ENCODE measurements around the gene DFFA.
A peak's percentile ranks its signal among the peaks of the same experiment; 100 is the strongest.
"Not testable (repeated sequence)": the region's sequence is repeated elsewhere in the genome, so short reads cannot be mapped to it uniquely, and the experiment has no call there.

Gene DFFA

DNA sequence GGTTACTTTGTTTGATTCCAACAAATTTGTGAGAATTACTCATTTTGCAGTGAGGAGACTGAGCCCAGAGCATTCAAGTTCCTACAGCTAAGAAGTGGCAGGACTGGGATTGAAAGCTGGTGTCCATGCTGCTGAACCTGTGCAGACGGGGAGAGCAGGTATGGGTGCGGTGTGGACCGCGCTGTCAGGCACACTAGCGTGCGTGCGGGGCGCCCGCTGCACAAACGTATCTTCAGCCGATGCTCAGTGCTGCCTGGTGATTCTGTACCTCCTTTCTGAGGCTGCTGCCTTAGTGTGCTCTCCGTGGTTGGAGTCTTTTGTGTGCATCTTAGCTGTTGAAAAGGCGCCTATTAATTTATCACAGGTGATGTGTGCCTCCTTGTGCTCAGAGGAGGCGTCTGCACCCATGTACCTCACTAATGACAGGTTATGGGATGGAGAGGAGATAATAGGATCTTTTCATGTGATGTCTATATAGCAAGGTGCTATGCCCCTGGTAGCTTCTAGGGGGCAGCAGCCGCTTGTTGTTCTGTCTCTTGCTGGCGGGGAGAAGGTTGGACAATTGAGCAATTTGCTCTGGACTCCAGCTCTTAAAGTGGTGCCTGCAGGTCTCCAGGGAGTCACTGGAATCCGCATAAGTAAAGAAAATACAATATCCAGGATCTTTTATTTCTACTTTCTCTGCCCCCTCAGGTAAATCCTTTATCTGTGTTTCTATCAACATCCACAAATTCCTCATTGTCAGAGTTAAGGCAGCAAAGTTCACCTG, 35.0 kb upstream of the DFFA start:
- peak; percentile 39 for DNase-seq

DNA sequence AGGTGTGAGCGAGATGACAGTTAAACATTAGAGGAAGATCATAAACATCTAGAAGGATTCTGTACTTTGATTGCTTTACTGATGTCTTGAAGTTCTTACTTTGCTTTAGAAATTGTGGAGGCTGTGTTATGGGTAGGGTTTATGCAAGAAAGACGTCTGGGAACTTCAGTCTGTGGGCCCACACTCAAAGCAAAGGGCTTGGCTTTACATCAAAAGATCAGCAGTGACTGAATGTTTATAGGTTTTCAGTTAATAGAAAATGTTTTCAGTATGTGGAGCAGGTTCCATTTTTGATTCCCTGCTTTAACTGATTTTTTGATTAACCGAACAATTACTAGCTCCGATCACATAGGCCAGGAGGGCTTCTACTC, 34.3 kb upstream of the DFFA start:
- DNase-seq = no peak

DNA sequence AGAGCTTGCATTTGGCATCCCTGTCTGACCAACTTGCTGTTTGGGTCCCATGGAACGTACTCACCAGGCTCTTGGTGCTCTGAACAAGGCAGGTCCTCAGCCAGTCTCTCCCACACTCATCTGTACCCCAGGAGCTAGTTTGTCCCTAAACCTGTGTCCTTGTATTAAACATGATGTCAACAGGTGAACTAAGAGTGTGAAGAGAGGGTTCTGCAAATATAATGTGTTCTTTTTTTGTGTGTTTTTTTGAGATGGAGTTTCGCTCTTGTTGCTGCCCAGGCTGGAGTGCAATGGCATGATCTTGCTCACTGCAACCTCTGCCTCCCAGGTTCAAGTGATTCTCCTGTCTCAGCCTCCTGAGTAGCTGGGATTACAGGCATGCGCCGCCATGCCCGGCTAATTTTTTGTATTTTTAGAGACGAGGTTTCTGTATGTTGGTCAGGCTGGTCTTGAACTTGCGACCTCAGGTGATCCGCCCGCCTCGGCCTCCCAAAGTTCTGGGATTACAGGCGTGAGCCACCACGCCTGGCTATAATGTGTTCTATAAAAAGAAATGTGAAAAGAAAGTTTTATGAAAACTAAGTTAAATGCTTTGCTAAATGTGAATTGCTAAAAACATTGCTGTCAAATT, 33.8 kb upstream of the DFFA start:
- DNase-seq = not testable (repeated sequence)

- peak; percentile 43 for DNase-seq
Measured at GRCh38 chr1:10504249-10504648, 31.9 kb upstream of the DFFA start.

DNA sequence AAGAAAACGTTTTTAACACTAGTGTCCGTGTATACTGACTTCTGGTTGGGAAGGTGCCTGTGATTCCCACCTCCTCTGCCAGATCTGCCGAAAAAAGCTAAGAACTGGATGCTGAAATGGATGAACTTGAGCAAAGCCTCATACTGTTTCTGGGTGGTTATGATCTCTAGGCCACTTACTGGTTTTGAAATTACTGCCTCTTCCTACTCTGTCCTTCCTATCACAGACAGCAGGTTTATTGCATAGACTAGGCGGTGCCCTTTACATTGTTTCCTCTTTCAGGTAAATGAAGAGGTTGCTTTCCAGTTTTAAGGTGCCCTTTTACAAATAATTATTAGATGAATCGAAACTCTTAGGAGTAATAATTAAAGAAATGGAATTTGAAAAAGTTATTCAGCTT, 29.9 kb upstream of the DFFA start:
- no peak for DNase-seq

- no peak for DNase-seq
Measured at GRCh38 chr1:10498231-10498630, 25.9 kb upstream of the DFFA start.

DNA sequence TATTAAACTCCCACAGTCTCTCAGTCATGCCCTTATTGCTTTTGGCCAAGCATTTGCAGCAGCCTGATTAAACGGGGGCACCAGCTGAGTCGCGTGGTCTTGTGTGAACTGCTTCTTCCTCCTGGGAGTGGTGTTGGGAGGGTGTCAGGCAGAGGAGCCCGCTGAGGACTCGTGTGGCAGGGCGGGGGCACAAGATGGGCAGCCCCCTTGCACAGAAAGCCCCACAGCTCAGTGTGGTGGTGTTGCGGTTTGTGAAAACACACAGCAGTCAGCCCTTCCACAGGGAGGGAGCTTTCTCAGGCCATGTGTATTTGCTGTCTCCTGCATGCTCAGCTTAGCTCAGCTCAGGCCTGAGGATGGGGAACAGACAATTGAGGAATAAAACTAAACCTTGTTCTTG, 24.8 kb upstream of the DFFA start:
- DNase-seq = no peak

GRCh38 chr1:10495952-10496351, 23.6 kb upstream of the DFFA start:
- DNase-seq = no peak

GRCh38 chr1:10495475-10495817, 23.1 kb upstream of the DFFA start:
- DNase-seq = no peak

DNA sequence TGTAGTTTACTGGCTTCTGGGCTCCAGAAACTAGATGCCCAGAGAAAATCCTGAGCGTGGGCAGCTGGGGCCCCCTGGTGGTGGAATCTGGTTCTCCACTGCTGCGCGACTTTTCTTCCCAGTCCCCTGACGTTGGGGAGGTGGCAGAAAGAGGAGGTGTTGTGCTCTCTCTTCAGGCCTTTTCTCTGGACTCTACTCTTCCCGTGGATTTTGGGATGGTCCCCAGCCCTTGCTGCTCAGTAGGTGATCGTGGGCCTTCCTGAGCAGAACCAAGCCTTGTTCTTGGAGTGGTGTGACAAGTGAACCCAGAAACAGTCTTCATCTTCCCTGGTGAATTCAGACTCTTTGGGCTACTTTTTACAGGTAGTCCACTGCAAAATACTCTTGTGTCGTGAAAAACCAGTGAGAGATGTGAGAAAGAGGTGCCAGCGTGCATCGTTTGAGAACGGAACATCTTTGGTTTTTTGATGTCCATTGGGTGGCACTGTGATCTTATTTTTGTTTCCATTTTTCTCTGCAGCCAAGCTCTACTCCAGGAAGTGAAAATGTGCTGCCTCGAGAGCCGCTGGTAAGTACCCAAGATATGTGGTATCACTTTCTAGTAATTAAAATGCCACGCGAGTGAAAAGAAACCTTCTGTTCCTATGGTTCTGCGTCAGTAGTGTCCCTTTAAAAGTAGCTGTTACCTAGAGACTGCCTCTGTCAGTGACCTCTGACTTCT, 22.6 kb upstream of the DFFA start:
- peak; percentile 72 for DNase-seq

- no peak for DNase-seq
Measured at GRCh38 chr1:10494418-10494753, 22.1 kb upstream of the DFFA start.

DNA sequence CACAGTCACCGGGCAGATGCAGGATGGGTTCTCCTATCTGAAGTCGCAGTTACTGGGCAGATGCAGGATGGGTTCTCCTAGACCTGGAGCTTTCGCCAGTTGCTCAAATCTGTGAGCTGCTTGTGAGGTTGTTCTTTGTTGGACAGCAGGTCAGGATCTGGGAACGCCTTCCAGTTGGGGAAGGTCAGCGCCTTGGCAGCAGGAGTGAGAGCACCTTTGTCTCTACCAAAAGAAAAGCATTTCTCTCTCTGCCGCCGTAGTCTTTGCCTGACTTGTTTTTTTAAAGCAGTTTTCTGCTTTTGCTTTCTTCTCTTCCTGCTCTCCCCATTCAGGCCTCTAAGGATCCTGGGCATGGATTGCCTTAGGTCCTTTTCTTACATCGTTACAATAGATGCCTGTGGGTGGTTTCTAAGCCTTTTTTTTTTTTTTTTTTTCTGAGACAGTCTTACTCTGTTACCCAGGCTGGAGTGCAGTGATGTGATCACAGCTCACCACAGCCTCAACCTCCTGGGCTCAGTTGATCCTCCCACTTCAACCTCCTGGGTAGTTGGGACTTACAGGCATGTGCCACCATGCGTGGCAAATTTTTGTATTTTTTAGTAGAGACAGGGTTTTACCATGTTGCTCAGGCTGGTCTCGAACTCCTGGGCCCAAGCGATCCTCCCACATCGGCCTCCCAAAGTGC, 18.1 kb upstream of the DFFA start:
- no peak for DNase-seq

DNA sequence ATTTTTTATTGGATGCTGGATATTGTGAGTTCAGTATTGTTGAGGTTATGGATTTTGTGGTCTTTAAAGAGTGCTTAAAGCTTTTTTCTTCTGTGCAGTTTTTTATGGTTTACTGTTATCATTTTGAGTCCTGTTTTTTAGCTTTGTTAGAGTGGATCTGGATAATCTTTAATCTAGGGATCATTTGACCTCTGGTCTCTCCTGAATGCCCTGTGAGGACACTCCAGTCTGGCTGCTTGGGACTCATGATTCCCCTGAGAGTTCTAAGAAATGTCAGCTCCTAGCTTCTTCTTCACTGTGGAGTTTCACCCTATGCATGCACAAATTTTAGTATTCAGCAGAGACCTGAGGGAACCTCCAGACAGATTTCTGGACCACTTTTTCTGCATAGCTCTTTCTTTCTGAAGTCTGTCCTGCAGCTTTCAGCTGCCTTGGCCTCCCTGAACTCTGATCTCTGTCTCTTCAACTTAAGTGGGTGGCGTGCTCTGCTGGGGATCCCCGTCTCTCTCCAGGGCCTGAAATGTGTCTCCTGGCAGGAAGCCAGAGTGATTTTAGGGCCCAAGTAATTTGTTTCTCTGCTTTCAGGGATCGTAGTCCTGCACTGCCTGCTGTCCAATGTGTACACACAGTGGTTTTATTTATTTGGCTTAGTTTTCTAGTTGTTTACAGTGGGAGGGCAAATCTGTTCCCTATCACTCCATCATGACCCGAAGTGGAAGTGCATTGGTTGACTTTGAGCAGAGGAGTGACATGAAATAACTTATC, 17.1 kb upstream of the DFFA start:
- no peak for DNase-seq

GRCh38 chr1:10484521-10484920, 12.2 kb upstream of the DFFA start:
- no peak for DNase-seq

GRCh38 chr1:10480614-10481013, 8.3 kb upstream of the DFFA start:
- no peak for DNase-seq

- no peak for DNase-seq
Measured at GRCh38 chr1:10479296-10479695, 7.0 kb upstream of the DFFA start.

DNA sequence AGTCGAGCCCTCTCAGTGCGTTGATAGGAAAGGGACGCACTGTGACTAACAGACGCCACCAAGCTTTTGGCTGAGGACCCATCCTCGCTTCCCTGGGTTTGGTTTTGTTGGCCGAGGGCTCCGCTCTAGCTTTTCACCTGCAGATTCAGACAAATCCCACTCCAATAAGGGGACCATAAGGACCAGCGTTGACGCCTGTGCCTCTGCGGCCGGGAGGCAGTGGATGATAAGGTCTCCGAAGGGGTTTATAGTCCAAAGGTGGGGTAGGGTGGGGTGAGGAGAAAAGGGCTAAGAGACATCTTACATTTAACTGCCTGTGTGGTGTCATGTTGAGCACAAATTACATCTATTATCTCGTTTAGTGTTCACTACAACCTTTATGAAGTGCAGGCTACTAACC, 3.2 kb upstream of the DFFA start:
- DNase-seq = no peak

- DNase-seq = peak; percentile 77
Measured at GRCh38 chr1:10474613-10475507, 2.5 kb upstream of the DFFA start, which contains the start of gene PEX14. Gene PEX14, plus strand, starts transcription at chr1:10474950. Its CDS starts 17 bp downstream, at chr1:10474967.

DNA sequence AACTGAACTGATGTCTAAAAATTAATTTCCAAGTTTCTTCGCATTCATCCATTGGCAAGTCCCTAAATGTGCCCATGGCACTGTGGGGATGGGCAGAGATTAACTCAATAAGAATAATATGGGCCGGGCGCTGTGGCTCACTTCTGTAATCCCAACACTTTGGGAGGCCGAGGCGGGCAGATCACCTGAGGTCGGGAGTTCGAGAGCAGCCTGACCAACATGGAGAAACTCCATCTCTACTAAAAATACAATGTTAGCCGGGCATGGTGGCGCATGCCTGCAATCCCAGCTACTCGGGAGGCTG, 1.9 kb upstream of the DFFA start:
- not testable (repeated sequence) for DNase-seq

GRCh38 chr1:10473145-10473765, 926 bp upstream of the DFFA start:
- peak; percentile 54 for DNase-seq
